Tibial nerve (tissue), 4 donors: ENCODE data around the gene PTPRD.

ENCODE experiments used
- CTCF ChIP-seq, 5 experiments: fragments of 200-600 bp in 3 of 5; fragments of 450-650 bp in 2 of 5; sonication (generic) in 3 of 5; IDR thresholded peaks; one replicate each; pipeline ENCODE4 v1.5.1; 2016 to 2019; ENCODE audit warnings: antibody characterized with exemption in 5 of 5, mild to moderate bottlenecking in 3 of 5, moderate library complexity in 2 of 5
- EP300 ChIP-seq, 2 donors: sonication (generic); formaldehyde crosslinking; IDR thresholded peaks; one replicate each; pipeline ENCODE4 v1.6.1; 2017; ENCODE audit warnings: antibody characterized with exemption in 2 of 2, mild to moderate bottlenecking in 1 of 2
- POLR2A ChIP-seq, 2 donors: fragments of 450-650 bp; IDR thresholded peaks; one replicate each; pipeline ENCODE4 v1.6.1; 2017; ENCODE audit warnings: antibody characterized with exemption in 2 of 2, mild to moderate bottlenecking in 2 of 2, moderate library complexity in 2 of 2

- no peak for TF ChIP-seq CTCF (IDR thresholded peaks at IDR 0.05)
- no peak for TF ChIP-seq POLR2A (IDR thresholded peaks at IDR 0.05)
- no peak for TF ChIP-seq EP300 (IDR thresholded peaks at IDR 0.05)
Measured at GRCh38 chr9:10237584-10237983, 375.2 kb downstream of the PTPRD start.
